Measurements from ENCODE around the gene HDGFL2.

DNA sequence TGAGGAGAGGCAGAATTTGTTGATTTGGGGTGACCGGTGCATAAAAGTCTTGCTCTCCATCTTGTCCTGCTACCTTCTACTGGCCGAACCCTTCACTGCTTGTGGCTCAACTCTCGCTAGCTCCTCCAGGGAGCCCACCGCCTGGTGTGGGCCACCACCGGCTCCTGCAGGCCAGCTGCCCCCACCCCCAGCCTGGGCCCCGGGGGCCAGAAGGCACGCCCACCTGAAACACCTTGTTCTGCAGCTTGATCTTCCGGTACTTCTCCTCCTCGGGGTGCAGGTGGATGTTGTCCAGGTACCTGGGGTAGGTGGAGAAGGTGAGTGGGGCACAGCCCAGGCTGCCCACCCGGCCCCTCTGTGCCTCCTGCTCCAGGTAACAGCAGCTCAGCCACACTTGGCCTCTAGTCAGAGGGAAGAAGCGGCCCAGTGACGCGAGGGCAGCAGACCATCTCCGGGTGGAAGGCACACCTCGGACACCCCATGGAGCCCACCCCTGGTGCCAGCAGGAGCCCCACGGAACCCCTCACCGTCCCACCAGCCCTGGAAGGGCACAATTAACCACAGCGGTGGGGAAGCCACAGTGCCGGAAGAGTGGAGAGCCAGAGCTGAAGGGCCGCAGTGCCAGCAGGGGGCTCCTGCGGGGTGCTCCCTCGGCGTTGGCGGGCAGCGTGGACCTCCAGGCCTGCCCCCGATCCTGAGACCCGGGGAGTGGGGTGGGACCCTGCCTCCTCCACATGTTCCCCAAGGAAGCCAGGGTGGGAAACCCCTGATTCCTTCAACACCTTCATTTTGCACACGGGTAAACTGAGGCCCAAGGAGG is 24.6 kb upstream of the HDGFL2 start:
- TF ChIP-seq, protein P1, sequence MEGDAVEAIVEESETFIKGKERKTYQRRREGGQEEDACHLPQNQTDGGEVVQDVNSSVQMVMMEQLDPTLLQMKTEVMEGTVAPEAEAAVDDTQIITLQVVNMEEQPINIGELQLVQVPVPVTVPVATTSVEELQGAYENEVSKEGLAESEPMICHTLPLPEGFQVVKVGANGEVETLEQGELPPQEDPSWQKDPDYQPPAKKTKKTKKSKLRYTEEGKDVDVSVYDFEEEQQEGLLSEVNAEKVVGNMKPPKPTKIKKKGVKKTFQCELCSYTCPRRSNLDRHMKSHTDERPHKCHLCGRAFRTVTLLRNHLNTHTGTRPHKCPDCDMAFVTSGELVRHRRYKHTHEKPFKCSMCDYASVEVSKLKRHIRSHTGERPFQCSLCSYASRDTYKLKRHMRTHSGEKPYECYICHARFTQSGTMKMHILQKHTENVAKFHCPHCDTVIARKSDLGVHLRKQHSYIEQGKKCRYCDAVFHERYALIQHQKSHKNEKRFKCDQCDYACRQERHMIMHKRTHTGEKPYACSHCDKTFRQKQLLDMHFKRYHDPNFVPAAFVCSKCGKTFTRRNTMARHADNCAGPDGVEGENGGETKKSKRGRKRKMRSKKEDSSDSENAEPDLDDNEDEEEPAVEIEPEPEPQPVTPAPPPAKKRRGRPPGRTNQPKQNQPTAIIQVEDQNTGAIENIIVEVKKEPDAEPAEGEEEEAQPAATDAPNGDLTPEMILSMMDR (IDR thresholded peaks at IDR 0.05; ENCODE audit: borderline replicate concordance, extremely low read depth, low read length, poor library complexity, severe bottlenecking) = no peak
- no peak for TF ChIP-seq EZH2 (IDR thresholded peaks at IDR 0.05; ENCODE audit: borderline replicate concordance, low read depth, low read length, severe bottlenecking)
